HG03159 (cell line): ENCODE measurements around the gene MCTP1.
"Not testable (repeated sequence)": the region's sequence is repeated elsewhere in the genome, so short reads cannot be mapped to it uniquely, and the experiment has no call there.

Experiments
- ATAC-seq: cut with Tn5 transposase; IDR thresholded peaks from one replicate; pipeline ENCODE4 v1.9.1; 2021; ENCODE audit warnings: mild to moderate bottlenecking, moderate library complexity; ENCODE audit not compliant: unreplicated experiment

MCTP1 gene

GRCh38 chr5:94891972-94892371 lies 392.9 kb downstream of the MCTP1 start:
- no peak for ATAC-seq

GRCh38 chr5:94891565-94891964 lies 393.3 kb downstream of the MCTP1 start:
- ATAC-seq, result no peak

GRCh38 chr5:94890907-94891306 lies 394.0 kb downstream of the MCTP1 start:
- ATAC-seq, result no peak

- no peak for ATAC-seq
Observed at GRCh38 chr5:94888674-94889073, 396.2 kb downstream of the MCTP1 start.

GRCh38 chr5:94885931-94886330 lies 399.0 kb downstream of the MCTP1 start:
- no peak for ATAC-seq

GRCh38 chr5:94884311-94884710 lies 400.6 kb downstream of the MCTP1 start:
- ATAC-seq, result no peak

GRCh38 chr5:94872526-94872925 lies 412.4 kb downstream of the MCTP1 start:
- ATAC-seq, result no peak

GRCh38 chr5:94870511-94871183 lies 414.2 kb downstream of the MCTP1 start:
- ATAC-seq, result no peak

GRCh38 chr5:94869921-94870320 lies 415.0 kb downstream of the MCTP1 start:
- ATAC-seq, result no peak

- no peak for ATAC-seq
Observed at GRCh38 chr5:94863951-94864350, 420.9 kb downstream of the MCTP1 start.

GRCh38 chr5:94857111-94857510 lies 427.8 kb downstream of the MCTP1 start:
- no peak for ATAC-seq

GRCh38 chr5:94856257-94856800 lies 428.6 kb downstream of the MCTP1 start:
- no peak for ATAC-seq

GRCh38 chr5:94855543-94855942 lies 429.4 kb downstream of the MCTP1 start:
- no peak for ATAC-seq

GRCh38 chr5:94853120-94853519 lies 431.8 kb downstream of the MCTP1 start:
- ATAC-seq, result no peak

GRCh38 chr5:94850960-94851359 lies 433.9 kb downstream of the MCTP1 start:
- ATAC-seq, result no peak

- ATAC-seq, result peak; percentile 92
Observed at GRCh38 chr5:94849821-94850736, 434.8 kb downstream of the MCTP1 start.

- no peak for ATAC-seq
Observed at GRCh38 chr5:94849324-94849723, 435.6 kb downstream of the MCTP1 start.

- ATAC-seq, result no peak
Observed at GRCh38 chr5:94847726-94848125, 437.2 kb downstream of the MCTP1 start.

GRCh38 chr5:94847019-94847418 lies 437.9 kb downstream of the MCTP1 start:
- ATAC-seq, result no peak

- ATAC-seq, result not testable (repeated sequence)
Observed at GRCh38 chr5:94845696-94846095, 439.2 kb downstream of the MCTP1 start.

- no peak for ATAC-seq
Observed at GRCh38 chr5:94841598-94842322, 443.1 kb downstream of the MCTP1 start.
